Measurements from ENCODE around the gene PQBP1.

- TF ChIP-seq, protein P1, sequence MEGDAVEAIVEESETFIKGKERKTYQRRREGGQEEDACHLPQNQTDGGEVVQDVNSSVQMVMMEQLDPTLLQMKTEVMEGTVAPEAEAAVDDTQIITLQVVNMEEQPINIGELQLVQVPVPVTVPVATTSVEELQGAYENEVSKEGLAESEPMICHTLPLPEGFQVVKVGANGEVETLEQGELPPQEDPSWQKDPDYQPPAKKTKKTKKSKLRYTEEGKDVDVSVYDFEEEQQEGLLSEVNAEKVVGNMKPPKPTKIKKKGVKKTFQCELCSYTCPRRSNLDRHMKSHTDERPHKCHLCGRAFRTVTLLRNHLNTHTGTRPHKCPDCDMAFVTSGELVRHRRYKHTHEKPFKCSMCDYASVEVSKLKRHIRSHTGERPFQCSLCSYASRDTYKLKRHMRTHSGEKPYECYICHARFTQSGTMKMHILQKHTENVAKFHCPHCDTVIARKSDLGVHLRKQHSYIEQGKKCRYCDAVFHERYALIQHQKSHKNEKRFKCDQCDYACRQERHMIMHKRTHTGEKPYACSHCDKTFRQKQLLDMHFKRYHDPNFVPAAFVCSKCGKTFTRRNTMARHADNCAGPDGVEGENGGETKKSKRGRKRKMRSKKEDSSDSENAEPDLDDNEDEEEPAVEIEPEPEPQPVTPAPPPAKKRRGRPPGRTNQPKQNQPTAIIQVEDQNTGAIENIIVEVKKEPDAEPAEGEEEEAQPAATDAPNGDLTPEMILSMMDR (IDR thresholded peaks at IDR 0.05): no peak
- no peak for TF ChIP-seq POLR2A (IDR thresholded peaks at IDR 0.05)
Measured at GRCh38 chrX:48927123-48927522, 29.4 kb downstream of the PQBP1 start.
